ENCODE results near the gene TMEM53.

The TMEM53 gene

DNA sequence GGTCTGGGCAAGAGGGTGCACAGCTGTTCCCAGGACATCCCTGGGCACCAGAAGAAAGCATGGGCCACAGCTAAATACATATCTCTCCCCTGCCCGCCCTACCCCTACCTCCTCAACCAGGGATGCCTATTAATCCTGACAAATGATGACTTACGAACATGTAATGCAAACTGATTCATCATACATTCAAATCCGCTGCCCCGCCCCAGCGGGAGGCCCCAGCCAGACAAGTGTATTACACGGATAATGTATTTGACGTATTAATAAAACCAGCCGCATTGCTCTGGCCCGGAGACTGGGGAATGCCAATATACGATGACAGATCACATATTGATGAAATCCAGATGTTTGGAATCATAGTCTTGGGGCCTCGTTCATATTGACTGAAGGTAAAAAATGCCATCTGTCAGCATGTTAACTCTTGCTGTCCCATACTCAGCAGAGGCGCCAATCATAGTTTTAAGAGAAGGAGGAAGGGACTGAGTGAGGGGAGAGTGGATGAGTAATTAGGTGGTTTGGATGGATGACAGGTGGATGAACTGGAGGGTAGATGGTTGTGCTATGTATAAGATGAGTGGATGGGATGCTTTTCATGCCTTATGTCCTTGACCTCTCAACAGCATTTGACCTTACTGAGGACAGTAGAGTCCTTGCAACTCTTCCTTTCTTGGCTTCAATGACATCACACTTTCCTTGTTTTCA lies 68.2 kb downstream of the TMEM53 start:
- Histone ChIP-seq H3K9ac (ENCODE audit: low read depth in 1 of 2, low read length in 2 of 2) (no peak overlapping the region), H3K4me1 (ENCODE audit: control insufficient read depth in 2 of 2, insufficient read depth in 2 of 2, low read length in 2 of 2) (peaks cover 0 to 4% of the 10 kb centered on the region in 2 donors), H3K36me3 (ENCODE audit: control insufficient read depth in 2 of 2, insufficient read depth in 2 of 2, low read length in 2 of 2) (no peaks in the 10 kb centered on the region), H3K27me3 (ENCODE audit: control insufficient read depth in 2 of 2, insufficient read depth in 2 of 2, low read length in 2 of 2) (peaks cover 16 to 27% of the 10 kb centered on the region in 2 donors), H3K9me3 (ENCODE audit: control insufficient read depth in 2 of 2, low read length in 2 of 2) (no peaks in the 10 kb centered on the region), H3K4me3 (ENCODE audit: low read length in 2 of 2) (no peak overlapping the region), H3K27ac (ENCODE audit: low read depth in 2 of 2, low read length in 2 of 2) (no peak overlapping the region)

DNA sequence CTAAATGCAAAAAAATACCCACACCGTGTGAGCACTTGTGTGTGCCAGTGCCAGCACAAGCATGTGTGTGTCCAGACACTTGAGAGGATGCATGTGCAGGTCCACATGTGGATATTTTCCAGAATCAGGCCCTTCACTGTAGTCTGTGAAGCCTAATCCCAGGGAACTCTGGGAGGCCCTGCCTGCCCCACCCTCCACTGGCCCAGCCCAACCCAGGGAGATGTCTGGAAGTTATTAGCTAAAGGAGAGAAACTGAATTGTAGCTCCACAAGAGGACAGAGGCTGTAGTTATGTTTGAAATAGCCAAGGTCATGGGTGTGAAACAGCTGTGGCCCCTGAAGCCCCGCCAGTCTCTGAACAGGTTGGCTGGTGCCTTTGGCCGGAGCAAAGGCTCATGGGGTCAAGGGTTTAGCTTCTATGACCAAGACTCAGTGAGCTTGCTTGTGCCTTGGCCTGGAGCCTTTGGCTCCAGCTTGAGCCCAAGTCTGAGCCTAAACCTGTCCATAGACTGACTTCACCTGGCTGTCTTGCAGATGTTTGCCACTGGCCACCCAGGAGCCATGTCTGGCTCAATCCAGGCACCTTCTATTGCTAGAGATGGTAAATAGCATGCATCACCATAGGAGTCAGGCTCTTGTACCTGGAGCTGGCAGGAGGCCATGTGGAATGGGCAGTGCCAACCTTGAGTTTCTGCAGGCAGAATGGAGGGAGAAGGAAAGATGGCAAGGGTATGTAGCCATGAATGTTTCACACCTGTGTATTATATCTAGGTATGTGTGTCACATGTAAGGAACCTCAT lies 69.9 kb downstream of the TMEM53 start:
- no peak overlapping the region for H3K9ac ChIP-seq (ENCODE audit: low read depth in 1 of 2, low read length in 2 of 2)
- no peaks in the 10 kb centered on the region for H3K9me3 ChIP-seq (ENCODE audit: control insufficient read depth in 2 of 2, low read length in 2 of 2)
- H3K36me3 ChIP-seq (ENCODE audit: control insufficient read depth in 2 of 2, insufficient read depth in 2 of 2, low read length in 2 of 2) = no peaks in the 10 kb centered on the region
- H3K4me3 ChIP-seq (ENCODE audit: low read length in 2 of 2) = no peak overlapping the region
- H3K4me1 ChIP-seq (ENCODE audit: control insufficient read depth in 2 of 2, insufficient read depth in 2 of 2, low read length in 2 of 2) = peaks cover 0 to 4% of the 10 kb centered on the region in 2 donors
- no peak overlapping the region for H3K27ac ChIP-seq (ENCODE audit: low read depth in 2 of 2, low read length in 2 of 2)
- H3K27me3 ChIP-seq (ENCODE audit: control insufficient read depth in 2 of 2, insufficient read depth in 2 of 2, low read length in 2 of 2) = peaks cover 21 to 39% of the 10 kb centered on the region in 2 donors

DNA sequence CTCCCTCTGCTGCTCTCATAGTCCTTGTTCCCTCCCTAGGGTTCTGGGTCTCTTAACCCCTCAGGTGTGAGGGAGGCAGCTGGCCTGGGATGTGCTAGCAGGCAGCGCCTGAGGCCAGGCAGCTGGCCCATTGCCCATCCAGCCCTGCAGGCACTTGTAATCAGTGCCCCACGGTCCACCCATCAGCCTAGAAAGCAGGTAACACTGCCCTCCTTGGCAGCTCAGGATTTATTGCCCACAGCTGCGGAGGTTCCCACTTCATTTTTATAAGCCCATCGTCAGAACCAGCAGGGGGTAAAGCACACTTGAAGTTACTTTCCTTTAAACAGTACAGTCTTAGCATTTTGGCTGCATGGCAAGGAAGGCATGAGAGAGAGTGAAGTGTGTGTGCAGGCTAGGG lies 70.6 kb downstream of the TMEM53 start:
- peaks cover 22 to 39% of the 10 kb centered on the region in 2 donors for H3K27me3 ChIP-seq (ENCODE audit: control insufficient read depth in 2 of 2, insufficient read depth in 2 of 2, low read length in 2 of 2)
- H3K4me3 ChIP-seq (ENCODE audit: low read length in 2 of 2) = no peak overlapping the region
- H3K4me1 ChIP-seq (ENCODE audit: control insufficient read depth in 2 of 2, insufficient read depth in 2 of 2, low read length in 2 of 2) = peaks cover 0 to 4% of the 10 kb centered on the region in 2 donors
- no peaks in the 10 kb centered on the region for H3K36me3 ChIP-seq (ENCODE audit: control insufficient read depth in 2 of 2, insufficient read depth in 2 of 2, low read length in 2 of 2)
- no peak overlapping the region for H3K27ac ChIP-seq (ENCODE audit: low read depth in 2 of 2, low read length in 2 of 2)
- H3K9me3 ChIP-seq (ENCODE audit: control insufficient read depth in 2 of 2, low read length in 2 of 2) = no peaks in the 10 kb centered on the region
- H3K9ac ChIP-seq (ENCODE audit: low read depth in 1 of 2, low read length in 2 of 2) = no peak overlapping the region
